ENCODE results near the gene SLC12A8. TPM values are rescaled to one million over a fixed set of nuclear protein-coding genes. Genes with fewer than 3 reads are reported as not detected.
A peak's percentile ranks its signal among the peaks of the same experiment; 100 is the strongest.

The SLC12A8 gene
- total and polyA plus RNA-seq, 8 donors = 1.5 to 31.7 (median 12.3) TPM

GRCh38 chr3:125050488-125051090 lies 162.0 kb downstream of the SLC12A8 start:
- Histone ChIP-seq H3K4me1 (peaks cover 26 to 69% (median 49%) of the 10 kb centered on the region in 4 donors), H3K9me3 (no peaks in the 10 kb centered on the region), H3K36me3 (no peaks in the 10 kb centered on the region), H3K27ac (peak overlapping the region in 1 of 5 donors; percentile 92), H3K4me3 (no peak overlapping the region), H3K27me3 (no peaks in the 10 kb centered on the region)
- 84 to 92% (median 87%) methylated on average over 6 of the region's 6 CpGs for WGBS, 5 donors
- intact Hi-C loops (cut with DNase I; ENCODE audit: low total_unique reads) = no loop called here
- no peak for DNase-seq
- TF ChIP-seq POLR2AphosphoS5 (IDR thresholded peaks at IDR 0.05) = no peak
- no peak for TF ChIP-seq EP300 (IDR thresholded peaks at IDR 0.05)
- TF ChIP-seq POLR2A (IDR thresholded peaks at IDR 0.05) = no peak
- TF ChIP-seq CTCF (IDR thresholded peaks at IDR 0.05) = no peak

- WGBS, 5 donors = 88 to 96% (median 90%) methylated on average over 3 of the region's 3 CpGs
- Histone ChIP-seq H3K9me3 (no peaks in the 10 kb centered on the region), H3K27me3 (no peaks in the 10 kb centered on the region), H3K4me3 (no peak overlapping the region), H3K4me1 (peaks cover 32 to 79% (median 54%) of the 10 kb centered on the region in 4 donors), H3K36me3 (no peaks in the 10 kb centered on the region), H3K27ac (peak overlapping the region in 1 of 5 donors; percentile 15)
- intact Hi-C loops (cut with DNase I; ENCODE audit: low total_unique reads) = no loop called here
- no peak for DNase-seq
- TF ChIP-seq POLR2A (IDR thresholded peaks at IDR 0.05) = no peak
- no peak for TF ChIP-seq POLR2AphosphoS5 (IDR thresholded peaks at IDR 0.05)
- TF ChIP-seq CTCF (IDR thresholded peaks at IDR 0.05) = no peak
- TF ChIP-seq EP300 (IDR thresholded peaks at IDR 0.05) = no peak
Observed at GRCh38 chr3:125048282-125048681, 164.3 kb downstream of the SLC12A8 start.

- intact Hi-C loops (cut with DNase I; ENCODE audit: low total_unique reads) = no loop called here
- no peaks in the 10 kb centered on the region for H3K27me3 ChIP-seq
- no peak overlapping the region for H3K4me3 ChIP-seq
- no peak for DNase-seq
- no peak overlapping the region for H3K27ac ChIP-seq
- H3K36me3 ChIP-seq = no peaks in the 10 kb centered on the region
- TF ChIP-seq EP300 (IDR thresholded peaks at IDR 0.05) = no peak
- TF ChIP-seq CTCF (IDR thresholded peaks at IDR 0.05) = no peak
- TF ChIP-seq POLR2AphosphoS5 (IDR thresholded peaks at IDR 0.05) = no peak
- TF ChIP-seq POLR2A (IDR thresholded peaks at IDR 0.05) = no peak
- WGBS, 5 donors = 36 to 74% (median 60%) methylated on average over 2 of the region's 2 CpGs
- peaks cover 26 to 72% (median 48%) of the 10 kb centered on the region in 4 donors for H3K4me1 ChIP-seq
- H3K9me3 ChIP-seq = no peaks in the 10 kb centered on the region
Observed at GRCh38 chr3:125045965-125046364, 166.6 kb downstream of the SLC12A8 start.

- Histone ChIP-seq H3K9me3 (no peaks in the 10 kb centered on the region), H3K27me3 (no peaks in the 10 kb centered on the region), H3K4me1 (peaks cover 22 to 72% (median 48%) of the 10 kb centered on the region in 4 donors), H3K4me3 (no peak overlapping the region), H3K27ac (peak overlapping the region in 3 of 5 donors; percentile 74 to 79 (median 76)), H3K36me3 (no peaks in the 10 kb centered on the region)
- no peak for DNase-seq
- WGBS, 5 donors = 81 to 90% (median 82%) methylated on average over 5 of the region's 5 CpGs
- intact Hi-C loops (cut with DNase I; ENCODE audit: low total_unique reads) = no loop called here
- TF ChIP-seq CTCF (IDR thresholded peaks at IDR 0.05) (no peak), EP300 (IDR thresholded peaks at IDR 0.05) (no peak), POLR2AphosphoS5 (IDR thresholded peaks at IDR 0.05) (no peak), POLR2A (IDR thresholded peaks at IDR 0.05) (no peak)
Observed at GRCh38 chr3:125045194-125045593, 167.4 kb downstream of the SLC12A8 start.

Measured in stomach (tissue), 9 donors.